OCI-LY1 (cell line): ENCODE results near the gene TYW1B.
"Not testable (repeated sequence)": the region's sequence is repeated elsewhere in the genome, so short reads cannot be mapped to it uniquely, and the experiment has no call there.

Source experiments
- EZH2 ChIP-seq: fragments of 200-600 bp; sonication (generic), shearing (Covaris generic); IDR thresholded peaks from 2 replicates; pipeline ENCODE4 v1.8.0; 2017; ENCODE audit warnings: borderline replicate concordance, mixed run types, mild to moderate bottlenecking, antibody characterized with exemption, low read length, moderate library complexity, mixed read lengths
- TF ChIP-seq, protein P1 (sequence below): fragments of 200-600 bp; sonication (generic), shearing (Covaris generic); IDR thresholded peaks from 2 replicates; pipeline ENCODE4 v1.5.1; 2017; ENCODE audit warnings: mild to moderate bottlenecking, antibody characterized with exemption, low read length, moderate library complexity, mixed read lengths

DNA sequence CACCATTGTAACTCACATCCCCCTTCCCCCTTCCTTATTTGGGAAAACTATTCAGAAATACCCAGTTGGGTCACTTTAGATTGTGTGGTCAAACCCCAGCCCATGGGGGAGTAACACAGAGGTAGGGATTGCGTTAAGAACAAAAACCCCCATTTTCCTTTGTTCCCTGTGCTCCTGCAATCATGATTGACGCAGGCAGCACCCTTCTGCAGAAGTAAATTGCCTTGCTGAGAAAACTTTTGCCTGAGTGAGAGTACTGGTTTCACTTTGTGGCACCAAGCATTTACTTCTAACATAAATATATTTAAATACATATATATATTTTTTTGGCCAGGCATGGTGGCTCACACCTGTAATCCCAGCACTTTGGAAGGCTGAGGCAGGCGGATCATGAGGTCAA is 266.0 kb downstream of the TYW1B start:
- TF ChIP-seq, protein P1, sequence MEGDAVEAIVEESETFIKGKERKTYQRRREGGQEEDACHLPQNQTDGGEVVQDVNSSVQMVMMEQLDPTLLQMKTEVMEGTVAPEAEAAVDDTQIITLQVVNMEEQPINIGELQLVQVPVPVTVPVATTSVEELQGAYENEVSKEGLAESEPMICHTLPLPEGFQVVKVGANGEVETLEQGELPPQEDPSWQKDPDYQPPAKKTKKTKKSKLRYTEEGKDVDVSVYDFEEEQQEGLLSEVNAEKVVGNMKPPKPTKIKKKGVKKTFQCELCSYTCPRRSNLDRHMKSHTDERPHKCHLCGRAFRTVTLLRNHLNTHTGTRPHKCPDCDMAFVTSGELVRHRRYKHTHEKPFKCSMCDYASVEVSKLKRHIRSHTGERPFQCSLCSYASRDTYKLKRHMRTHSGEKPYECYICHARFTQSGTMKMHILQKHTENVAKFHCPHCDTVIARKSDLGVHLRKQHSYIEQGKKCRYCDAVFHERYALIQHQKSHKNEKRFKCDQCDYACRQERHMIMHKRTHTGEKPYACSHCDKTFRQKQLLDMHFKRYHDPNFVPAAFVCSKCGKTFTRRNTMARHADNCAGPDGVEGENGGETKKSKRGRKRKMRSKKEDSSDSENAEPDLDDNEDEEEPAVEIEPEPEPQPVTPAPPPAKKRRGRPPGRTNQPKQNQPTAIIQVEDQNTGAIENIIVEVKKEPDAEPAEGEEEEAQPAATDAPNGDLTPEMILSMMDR: not testable (repeated sequence)
- not testable (repeated sequence) for TF ChIP-seq EZH2
